Stimulated activated CD4-positive, alpha-beta T cell treated with anti-CD3 and anti-CD28 coated beads, Interleukin-12 subunit alpha, Interleukin-12 subunit beta, amount 100 ng/mL, for 48 hours (primary cell): Measurements from ENCODE around the gene LBH.

ENCODE experiments used
- DNase-seq, 3 donors: peaks; one replicate each; pipeline ENCODE4 v3.0.0-alpha.2; 2020; ENCODE audit warnings: low read depth in 2 of 3, low spot score in 1 of 3

Gene LBH

DNA sequence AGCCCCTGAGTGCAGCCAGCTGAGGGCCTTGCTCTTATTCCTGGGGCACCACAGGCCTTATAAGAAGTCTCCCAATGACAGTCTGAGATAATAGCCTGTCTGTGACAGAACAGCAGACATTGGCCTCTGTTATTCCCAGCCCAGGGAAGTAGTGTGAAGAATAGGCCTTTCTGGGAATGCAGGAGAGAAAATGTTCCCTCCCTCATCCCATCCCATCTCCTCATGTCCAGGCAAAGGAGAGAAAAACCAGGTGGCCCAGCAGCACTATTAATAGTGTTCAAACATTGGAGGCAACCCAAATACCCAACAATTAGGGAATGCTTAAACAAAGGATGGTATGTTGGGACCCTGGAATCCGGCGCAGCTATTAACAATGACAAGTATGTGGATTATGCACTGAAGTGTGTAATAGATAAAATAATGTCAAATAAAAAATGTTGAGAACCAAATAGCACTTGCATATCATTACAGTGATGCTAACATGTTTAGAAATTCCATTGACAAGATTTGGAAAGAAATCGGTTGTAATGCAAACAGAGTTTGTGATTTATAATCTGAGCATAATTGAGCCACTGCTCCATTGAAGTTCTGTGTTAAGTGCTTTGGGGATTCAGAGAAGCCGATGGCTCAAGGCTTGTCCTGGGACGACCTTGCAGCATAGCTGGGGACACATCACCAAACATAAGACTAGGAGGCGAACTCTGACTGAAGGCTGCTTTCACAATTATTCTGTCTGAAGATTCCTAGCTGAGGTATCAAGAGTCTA is 69.3 kb downstream of the LBH start:
- no peak for DNase-seq

DNA sequence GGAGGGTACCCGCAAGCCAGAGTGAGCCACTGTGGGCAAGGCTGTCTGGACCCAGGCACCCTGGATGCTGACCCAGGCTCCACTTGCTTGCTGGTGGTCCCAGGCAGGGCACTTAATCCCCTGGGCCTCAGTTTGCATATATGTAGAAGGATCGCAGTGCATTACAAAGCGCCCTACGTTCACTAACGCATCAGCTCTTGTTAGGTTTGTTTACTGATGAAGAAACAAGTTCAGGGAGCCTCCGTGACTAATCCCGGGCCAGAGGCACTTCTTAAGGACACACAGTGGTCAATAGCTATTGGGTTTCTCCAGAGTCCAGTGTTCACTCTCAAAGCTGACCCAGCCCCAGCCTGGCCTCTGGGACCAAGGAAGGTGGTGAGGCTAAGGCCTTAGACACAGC is 70.2 kb downstream of the LBH start:
- no peak for DNase-seq

DNA sequence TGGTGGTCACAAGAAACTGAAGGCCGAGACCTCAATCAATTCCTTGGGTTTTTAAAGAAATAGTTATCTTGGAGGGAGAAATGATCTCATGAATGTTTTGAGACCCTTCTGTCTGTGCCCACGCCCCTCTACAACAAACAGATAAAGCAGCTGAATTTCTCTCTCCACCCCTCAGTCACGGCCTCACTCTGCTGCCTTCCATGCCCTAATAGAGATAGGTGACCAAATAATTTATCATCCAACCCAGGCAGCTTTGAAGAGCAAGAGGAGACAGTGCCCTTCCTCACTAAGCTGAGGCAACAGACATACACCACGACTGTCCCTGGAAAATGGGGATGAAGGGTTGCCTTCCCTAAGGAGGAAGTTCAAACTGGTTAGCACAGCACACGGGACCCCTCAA is 71.2 kb downstream of the LBH start:
- no peak for DNase-seq

DNA sequence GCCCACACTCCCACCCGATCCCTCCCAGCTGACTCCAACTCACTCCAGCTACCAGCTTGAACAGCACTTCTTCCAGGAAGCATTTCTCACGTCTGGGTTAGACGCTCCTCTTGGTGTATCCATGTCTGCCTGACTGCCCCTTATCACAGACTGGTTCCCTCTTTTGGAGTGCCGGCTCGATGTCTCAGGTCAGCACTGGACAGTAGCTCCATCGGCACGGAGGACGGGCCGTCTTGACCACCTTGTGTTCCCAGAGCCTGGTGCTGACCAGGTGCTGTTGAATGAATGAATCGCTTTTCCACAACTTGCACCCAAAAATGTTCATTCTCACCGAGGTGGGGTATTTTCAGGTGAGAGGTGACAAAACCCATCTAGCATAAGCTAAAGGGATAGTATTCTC is 71.8 kb downstream of the LBH start:
- no peak for DNase-seq

DNA sequence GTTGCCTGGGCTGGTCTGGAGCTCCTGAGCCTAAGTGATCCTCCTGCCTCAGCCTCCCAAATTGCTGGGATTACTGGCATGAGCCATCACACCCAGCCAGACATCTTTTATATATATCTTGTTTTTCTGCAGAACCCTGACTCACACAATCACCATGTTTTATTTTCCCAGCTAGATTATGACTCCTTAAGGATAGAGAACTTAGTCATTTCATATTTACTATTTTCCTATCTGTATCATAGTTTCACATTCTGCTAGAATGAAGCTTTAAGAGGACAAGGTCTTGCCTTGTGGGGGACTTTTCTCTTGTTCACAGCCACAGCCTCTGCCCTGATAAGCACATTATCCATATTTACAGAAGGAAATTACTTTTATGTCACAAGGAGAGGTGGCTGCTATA is 73.9 kb downstream of the LBH start:
- no peak for DNase-seq

DNA sequence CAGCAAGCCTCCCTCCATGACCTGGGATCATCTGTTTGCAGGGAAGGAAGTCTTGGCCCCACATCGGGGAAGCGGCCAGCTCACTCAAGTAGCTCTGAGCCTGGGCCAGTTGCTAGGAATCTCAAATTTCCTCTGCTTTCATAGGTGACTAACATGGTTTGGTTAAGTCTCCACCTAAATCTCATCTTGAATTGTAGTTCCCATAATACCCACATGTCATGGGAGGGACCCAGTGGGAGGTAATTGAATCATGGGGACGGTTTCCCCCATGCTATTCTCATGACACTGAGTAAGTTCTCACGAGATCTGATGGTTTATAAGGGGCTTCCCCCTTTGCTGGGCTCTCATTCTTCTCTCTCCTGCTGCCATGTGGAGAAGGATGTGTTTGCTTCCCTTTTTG is 75.2 kb downstream of the LBH start:
- DNase-seq = peak in 1 of 3 donors; percentile 8

DNA sequence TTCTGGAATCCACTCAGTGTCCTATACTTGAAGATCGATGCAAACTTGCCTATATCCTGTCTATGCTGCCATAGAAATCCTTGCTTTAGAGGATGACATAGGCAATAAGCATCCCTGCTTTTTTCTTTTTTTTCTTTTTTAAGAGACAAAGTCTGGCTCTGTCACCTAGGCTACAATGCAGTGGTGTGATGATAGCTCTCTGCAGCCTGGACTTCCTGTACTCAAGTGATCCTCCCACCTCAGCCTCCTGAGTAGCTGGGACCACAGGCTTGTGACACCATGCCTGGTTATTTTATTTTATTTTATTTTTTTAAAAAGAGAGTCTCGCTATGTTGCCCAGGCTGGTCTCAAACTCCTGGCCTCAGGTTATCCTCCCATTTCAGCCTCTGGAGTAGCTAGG is 76.9 kb downstream of the LBH start:
- no peak for DNase-seq
